HCT116 (cell line): ENCODE results near the gene ELAVL2. TPM values are rescaled to one million over a fixed set of nuclear protein-coding genes. Genes with fewer than 3 reads are reported as not detected.

ENCODE experiments used
- ATAC-seq: fragments of 200-7000 bp; cut with Tn5 transposase; 2 replicates; pipeline ENCODE4 v1.9.1; 2020; ENCODE audit warnings: mild to moderate bottlenecking, moderate library complexity
- BruUV-seq: library from RNA; stranded (reverse); fragments of 400-500 nt; replicated peaks from 2 replicates; lab custom pipeline; 2021; lab: Mats Ljungman, UMichigan
- CTCF ChIA-PET: fragments of 300-600 bp; sonication (Branson Sonifier 250); formaldehyde crosslinking; loops from one replicate; lab custom pipeline; 2021; ENCODE audit warnings: antibody characterized with exemption; lab: Charles Lee
- POLR2A ChIA-PET: fragments of 300-600, 350-600 bp; sonication (Branson Sonifier 250); formaldehyde crosslinking; loops from one replicate; lab custom pipeline; 2021; ENCODE audit warnings: antibody characterized with exemption; lab: Charles Lee
- RAD21 ChIA-PET, 2 experiments: fragments of 300-600 bp; sonication (Branson Sonifier 250); formaldehyde crosslinking; loops; one replicate each; lab custom pipeline; 2023; ENCODE audit warnings: low total read pairs in 2 of 2; ENCODE audit not compliant: uncharacterized antibody in 2 of 2, unreplicated experiment in 2 of 2, low non-redundant PET in 1 of 2; lab: Charles Lee
- DNase-seq: peaks from one replicate; pipeline ENCODE4 v3.0.0-alpha.2; 2010; ENCODE audit warnings: low read depth, low spot score
- H2AFZ ChIP-seq: fragments of 200-600 bp; shearing (Covaris generic), sonication (generic); 2 replicates; pipeline ENCODE4 v1.6.1; 2017; ENCODE audit warnings: low read depth, mixed run types, mixed read lengths, antibody characterized with exemption, low read length; ENCODE audit not compliant: poor library complexity, severe bottlenecking
- H3K27ac ChIP-seq: 2 replicates; pipeline ENCODE4 v1.5.1; 2012; ENCODE audit warnings: low read depth, low read length
- H3K27me3 ChIP-seq: fragments of 200-600 bp; sonication (generic); 2 replicates; pipeline ENCODE4 v1.6.1; 2016; ENCODE audit warnings: mixed run types, low read length, mixed read lengths; ENCODE audit not compliant: insufficient read depth
- H3K36me3 ChIP-seq, 2 experiments: fragments of 200-500 bp in 1 of 2; fragments of 200-600 bp in 1 of 2; sonication (Bioruptor generic) in 1 of 2; sonication (generic) in 1 of 2; 2 replicates each; pipeline versions ENCODE4 v1.5.1 to v1.6.1; 2014 to 2016; ENCODE audit warnings: low read length in 2 of 2, inconsistent platforms in 1 of 2, mixed read lengths in 1 of 2, mixed run types in 1 of 2; ENCODE audit not compliant: insufficient read depth in 2 of 2, control insufficient read depth in 1 of 2
- H3K4me1 ChIP-seq, 2 experiments: fragments of 200-600 bp in 1 of 2; sonication (generic) in 1 of 2; 2 replicates each; pipeline versions ENCODE4 v1.5.1 to v1.6.1; 2012 to 2017; ENCODE audit warnings: low read length in 2 of 2, inconsistent platforms in 1 of 2, mild to moderate bottlenecking in 1 of 2, mixed read lengths in 1 of 2, mixed run types in 1 of 2, moderate library complexity in 1 of 2; ENCODE audit not compliant: insufficient read depth in 2 of 2, control insufficient read depth in 1 of 2
- H3K4me2 ChIP-seq: fragments of 200-600 bp; sonication (generic); 2 replicates; pipeline ENCODE4 v1.6.1; 2017; ENCODE audit warnings: mixed run types, low read length, mixed read lengths
- H3K4me3 ChIP-seq, 2 experiments: fragments of 200-600 bp in 1 of 2; sonication (generic) in 1 of 2; replicated peaks in 1 of 2; 2 replicates each; pipeline ENCODE4 v1.5.1; 2011 to 2016; ENCODE audit warnings: low read length in 2 of 2, control low read depth in 1 of 2, low read depth in 1 of 2, mild to moderate bottlenecking in 1 of 2, mixed read lengths in 1 of 2, mixed run types in 1 of 2
- H3K79me2 ChIP-seq: fragments of 200-600 bp; sonication (generic); 2 replicates; pipeline ENCODE4 v1.6.1; 2017; ENCODE audit warnings: mild to moderate bottlenecking, mixed run types, low read length, moderate library complexity, mixed read lengths; ENCODE audit not compliant: insufficient read depth
- H3K9ac ChIP-seq: fragments of 200-600 bp; sonication (generic); 2 replicates; pipeline ENCODE4 v1.6.1; 2016; ENCODE audit warnings: low read length, mixed read lengths
- H3K9me2 ChIP-seq: fragments of 200-600 bp; sonication (generic), shearing (Covaris generic); 2 replicates; pipeline ENCODE4 v1.6.1; 2017; ENCODE audit warnings: mixed run types, mild to moderate bottlenecking, moderate library complexity; ENCODE audit not compliant: insufficient read depth
- H3K9me3 ChIP-seq, 2 experiments: fragments of 200-500 bp in 1 of 2; fragments of 200-600 bp in 1 of 2; sonication (Bioruptor generic) in 1 of 2; sonication (generic) in 1 of 2; 2 replicates each; pipeline ENCODE4 v1.6.1; 2014 to 2017; ENCODE audit warnings: low read length in 2 of 2, mixed read lengths in 2 of 2, inconsistent platforms in 1 of 2, low read depth in 1 of 2, mild to moderate bottlenecking in 1 of 2, mixed run types in 1 of 2, moderate library complexity in 1 of 2; ENCODE audit not compliant: control insufficient read depth in 1 of 2, insufficient read depth in 1 of 2
- H4K20me1 ChIP-seq: fragments of 200-600 bp; sonication (generic), shearing (Covaris generic); 2 replicates; pipeline ENCODE4 v1.6.1; 2017; ENCODE audit warnings: mixed run types, mild to moderate bottlenecking, moderate library complexity; ENCODE audit not compliant: insufficient read depth
- ATF3 ChIP-seq: IDR thresholded peaks from 2 replicates; pipeline ENCODE4 v1.6.1; 2012
- CBX3 ChIP-seq: IDR thresholded peaks from 2 replicates; pipeline ENCODE4 v1.6.1; 2012; ENCODE audit warnings: low read depth
- CEBPB ChIP-seq: IDR thresholded peaks from 2 replicates; pipeline ENCODE4 v1.6.1; 2012; ENCODE audit warnings: low read depth
- CTCF ChIP-seq, 3 experiments: fragments of 200-600 bp in 1 of 3; sonication (generic) in 1 of 3; IDR thresholded peaks in 2 of 3; conservative IDR thresholded peaks in 1 of 3; 2 replicates each; pipeline ENCODE4 v1.5.1; 2012 to 2017; ENCODE audit warnings: low read depth in 2 of 3, low read length in 2 of 3, antibody characterized with exemption in 1 of 3, borderline replicate concordance in 1 of 3, control low read depth in 1 of 3, mild to moderate bottlenecking in 1 of 3, mixed read lengths in 1 of 3, mixed run types in 1 of 3, moderate library complexity in 1 of 3; ENCODE audit not compliant: insufficient read depth in 1 of 3
- FOSL1 ChIP-seq: IDR thresholded peaks from 2 replicates; pipeline ENCODE4 v1.6.1; 2012; ENCODE audit warnings: low read depth
- SP1 ChIP-seq: IDR thresholded peaks from 2 replicates; pipeline ENCODE4 v1.6.1; 2012; ENCODE audit warnings: low read depth
- ZBTB33 ChIP-seq: IDR thresholded peaks from 2 replicates; pipeline ENCODE4 v1.6.1; 2011; ENCODE audit warnings: mild to moderate bottlenecking, low read length, moderate library complexity; ENCODE audit not compliant: insufficient replicate concordance; ENCODE audit errors: extremely low read depth
- ZFX ChIP-seq: fragments of 450-650 bp; IDR thresholded peaks from 2 replicates; pipeline ENCODE4 v1.6.1; 2017
- intact Hi-C: fragments of 100-400 bp; cut with micrococcal nuclease; formaldehyde crosslinking; loops from 2 replicates; pipeline ENCODE4 v1.10.0; 2022
- total RNA-seq: library from RNA; stranded (reverse); gene quantifications from one replicate; pipeline ENCODE4 v1.2.1, GENCODE V29; 2021; ENCODE audit not compliant: unreplicated experiment

ELAVL2 gene
- total RNA-seq, 1 experiment from 2014 or later: not detected

GRCh38 chr9:23837038-23837437 is 11.0 kb upstream of the ELAVL2 start:
- Histone ChIP-seq H3K27ac (no peak overlapping the region), H3K79me2 (no peaks in the 10 kb centered on the region), H3K4me3 (no peak overlapping the region), H2AFZ (no peak overlapping the region), H3K27me3 (no peaks in the 10 kb centered on the region), H4K20me1 (no peaks in the 10 kb centered on the region), H3K9me2 (no peaks in the 10 kb centered on the region), H3K4me2 (no peak overlapping the region), H3K9me3 (peaks cover under 1 to 4% of the 10 kb centered on the region in 2 experiments; a peak in 2 of 4 replicates), H3K4me1 (no peaks in the 10 kb centered on the region), H3K36me3 (no peaks in the 10 kb centered on the region), H3K9ac (no peak overlapping the region)
- ChIA-PET POLR2A (no interaction called here), RAD21 (no interaction called here), CTCF (no interaction called here)
- intact Hi-C loops: no loop called here
- ATAC-seq (no peak), DNase-seq (no peak)
- BruUV-seq: no TSS peak
- no peak for TF ChIP-seq SP1
- TF ChIP-seq ZBTB33: no peak
- TF ChIP-seq, all 23 proteins: peak for 0

DNA sequence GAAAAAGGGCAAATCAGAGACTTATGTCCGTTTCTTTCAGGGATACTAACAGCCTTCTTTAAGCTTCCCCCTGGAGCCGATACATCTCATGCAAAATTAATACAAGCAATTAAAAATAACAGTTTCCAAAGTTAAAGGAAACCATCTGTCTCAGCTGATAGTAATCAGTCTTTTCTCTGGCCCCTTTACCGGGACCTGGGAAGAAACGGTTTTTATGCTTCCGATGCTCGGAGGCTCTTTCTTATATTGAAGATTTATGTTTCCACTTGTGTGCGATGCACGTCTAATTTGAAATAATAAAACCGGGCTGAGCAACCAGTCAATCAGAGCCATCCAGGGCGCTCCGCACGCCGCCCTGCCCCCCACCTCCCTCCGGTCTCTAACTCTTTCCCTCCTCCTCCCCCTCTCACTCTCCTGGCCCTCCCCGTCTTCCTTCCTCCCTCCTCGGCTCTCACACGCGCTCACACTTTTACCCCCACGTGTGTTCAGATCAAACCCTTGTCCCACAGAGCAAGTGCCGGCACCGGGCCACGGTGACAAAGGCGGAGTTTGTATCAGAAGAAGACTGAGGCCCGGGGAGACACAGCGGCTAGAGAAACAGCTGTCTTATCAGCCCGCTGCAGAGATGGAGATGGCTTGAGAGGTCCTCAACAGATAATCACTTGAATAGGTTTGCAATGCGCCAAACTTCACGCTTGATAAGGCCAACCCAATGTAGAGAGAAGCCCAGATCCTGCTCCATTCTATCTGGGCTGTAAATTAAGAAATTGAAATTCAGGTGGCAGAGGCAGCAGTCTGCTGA is 5.1 kb upstream of the ELAVL2 start:
- no peak overlapping the region for H3K4me2 ChIP-seq
- no peaks in the 10 kb centered on the region for H3K9me2 ChIP-seq
- no peak overlapping the region for H2AFZ ChIP-seq
- H4K20me1 ChIP-seq: no peaks in the 10 kb centered on the region
- BruUV-seq: no TSS peak
- H3K27ac ChIP-seq: no peak overlapping the region
- ChIA-PET CTCF (no interaction called here), POLR2A (no interaction called here), RAD21 (no interaction called here)
- H3K4me3 ChIP-seq: no peak overlapping the region
- no peaks in the 10 kb centered on the region for H3K79me2 ChIP-seq
- ATAC-seq (no peak), DNase-seq (no peak)
- no peaks in the 10 kb centered on the region for H3K27me3 ChIP-seq
- H3K36me3 ChIP-seq: no peaks in the 10 kb centered on the region
- peaks cover 4 to 7% of the 10 kb centered on the region in 2 experiments; a peak in 2 of 4 replicates for H3K9me3 ChIP-seq
- no peaks in the 10 kb centered on the region for H3K4me1 ChIP-seq
- TF ChIP-seq ZFX (no peak), CTCF (IDR thresholded peaks at IDR 0.05 in 2 of 3, conservative IDR thresholded peaks at IDR 0.05 in 1 of 3; ENCODE audit: borderline replicate concordance in 1 of 3, insufficient read depth in 1 of 3, low read depth in 2 of 3, low read length in 2 of 3) (no peak), CEBPB (no peak), CBX3 (no peak), FOSL1 (no peak), ZBTB33 (no peak), ATF3 (no peak)
- intact Hi-C loops: no loop called here
- H3K9ac ChIP-seq: no peak overlapping the region
